ENCODE data around the gene SLITRK1.
A peak's percentile ranks its signal among the peaks of the same experiment; 100 is the strongest.

Gene SLITRK1

GRCh38 chr13:83895994-83896580 lies 13.8 kb upstream of the SLITRK1 start:
- ATAC-seq (ENCODE audit: insufficient read depth, low read depth) (peak; percentile 68), DNase-seq (peak; percentile 12)
- Histone ChIP-seq H3K27ac (ENCODE audit: low read length) (peak overlapping the region; percentile 54; the same call in 1 of the 2 replicates), H3K4me1 (ENCODE audit: insufficient read depth, low read length) (peaks cover 8% of the 10 kb centered on the region), H4K20me1 (ENCODE audit: insufficient read depth, low read length) (no peaks in the 10 kb centered on the region), H3K27me3 (ENCODE audit: insufficient read depth, low read length, poor library complexity) (no peaks in the 10 kb centered on the region), H2AFZ (ENCODE audit: low read depth, low read length) (no peak overlapping the region), H3K4me3 (ENCODE audit: low read depth in 1 of 2, low read length in 2 of 2) (no peak overlapping the region), H3K79me2 (ENCODE audit: insufficient read depth, low read length) (no peaks in the 10 kb centered on the region), H3K9me3 (ENCODE audit: insufficient read depth, low read length, severe bottlenecking) (no peaks in the 10 kb centered on the region), H3K36me3 (ENCODE audit: insufficient read depth, low read length) (no peaks in the 10 kb centered on the region), H3K9ac (ENCODE audit: low read depth, low read length) (no peak overlapping the region), H3K4me2 (ENCODE audit: insufficient read depth, low read length) (no peak overlapping the region)
- TF ChIP-seq EZH2 (IDR thresholded peaks at IDR 0.05; ENCODE audit: borderline replicate concordance, low read depth, low read length, severe bottlenecking) = no peak
- TF ChIP-seq, protein P1, sequence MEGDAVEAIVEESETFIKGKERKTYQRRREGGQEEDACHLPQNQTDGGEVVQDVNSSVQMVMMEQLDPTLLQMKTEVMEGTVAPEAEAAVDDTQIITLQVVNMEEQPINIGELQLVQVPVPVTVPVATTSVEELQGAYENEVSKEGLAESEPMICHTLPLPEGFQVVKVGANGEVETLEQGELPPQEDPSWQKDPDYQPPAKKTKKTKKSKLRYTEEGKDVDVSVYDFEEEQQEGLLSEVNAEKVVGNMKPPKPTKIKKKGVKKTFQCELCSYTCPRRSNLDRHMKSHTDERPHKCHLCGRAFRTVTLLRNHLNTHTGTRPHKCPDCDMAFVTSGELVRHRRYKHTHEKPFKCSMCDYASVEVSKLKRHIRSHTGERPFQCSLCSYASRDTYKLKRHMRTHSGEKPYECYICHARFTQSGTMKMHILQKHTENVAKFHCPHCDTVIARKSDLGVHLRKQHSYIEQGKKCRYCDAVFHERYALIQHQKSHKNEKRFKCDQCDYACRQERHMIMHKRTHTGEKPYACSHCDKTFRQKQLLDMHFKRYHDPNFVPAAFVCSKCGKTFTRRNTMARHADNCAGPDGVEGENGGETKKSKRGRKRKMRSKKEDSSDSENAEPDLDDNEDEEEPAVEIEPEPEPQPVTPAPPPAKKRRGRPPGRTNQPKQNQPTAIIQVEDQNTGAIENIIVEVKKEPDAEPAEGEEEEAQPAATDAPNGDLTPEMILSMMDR (IDR thresholded peaks at IDR 0.05; ENCODE audit: borderline replicate concordance, extremely low read depth, low read length, poor library complexity, severe bottlenecking) = no peak

GRCh38 chr13:83890358-83890757 lies 8.1 kb upstream of the SLITRK1 start:
- Histone ChIP-seq H3K9me3 (ENCODE audit: insufficient read depth, low read length, severe bottlenecking) (no peaks in the 10 kb centered on the region), H3K27ac (ENCODE audit: low read length) (no peak overlapping the region), H3K79me2 (ENCODE audit: insufficient read depth, low read length) (no peaks in the 10 kb centered on the region), H3K4me3 (ENCODE audit: low read depth in 1 of 2, low read length in 2 of 2) (no peak overlapping the region), H3K9ac (ENCODE audit: low read depth, low read length) (no peak overlapping the region), H3K4me1 (ENCODE audit: insufficient read depth, low read length) (no peaks in the 10 kb centered on the region), H2AFZ (ENCODE audit: low read depth, low read length) (no peak overlapping the region), H3K4me2 (ENCODE audit: insufficient read depth, low read length) (no peak overlapping the region), H4K20me1 (ENCODE audit: insufficient read depth, low read length) (no peaks in the 10 kb centered on the region), H3K27me3 (ENCODE audit: insufficient read depth, low read length, poor library complexity) (no peaks in the 10 kb centered on the region), H3K36me3 (ENCODE audit: insufficient read depth, low read length) (no peaks in the 10 kb centered on the region)
- no peak for DNase-seq
- ATAC-seq (ENCODE audit: insufficient read depth, low read depth) = no peak
- TF ChIP-seq, protein P1 (IDR thresholded peaks at IDR 0.05; ENCODE audit: borderline replicate concordance, extremely low read depth, low read length, poor library complexity, severe bottlenecking) = no peak
- no peak for TF ChIP-seq EZH2 (IDR thresholded peaks at IDR 0.05; ENCODE audit: borderline replicate concordance, low read depth, low read length, severe bottlenecking)

DNA sequence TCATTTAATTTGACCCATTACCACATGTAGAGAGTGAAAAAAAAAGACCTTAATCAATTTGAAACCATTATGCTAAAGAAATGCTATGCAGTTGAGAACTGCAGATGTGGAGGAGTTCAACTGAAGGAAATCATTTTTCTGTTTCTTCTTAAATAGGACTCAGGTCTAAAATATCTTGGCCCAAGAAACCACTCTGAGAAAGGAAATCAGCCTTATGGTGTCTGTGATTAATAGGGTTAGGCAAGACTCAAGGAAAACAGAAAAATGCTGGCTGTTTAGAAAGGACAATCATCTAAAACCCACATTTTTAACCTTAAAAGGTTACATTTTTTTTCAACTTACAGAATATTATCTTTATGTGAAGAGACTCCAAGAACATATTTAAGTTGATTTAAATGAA lies 1.9 kb upstream of the SLITRK1 start:
- no peaks in the 10 kb centered on the region for H3K4me1 ChIP-seq (ENCODE audit: insufficient read depth, low read length)
- H3K27ac ChIP-seq (ENCODE audit: low read length) = no peak overlapping the region
- H3K9ac ChIP-seq (ENCODE audit: low read depth, low read length) = no peak overlapping the region
- peaks cover 7% of the 10 kb centered on the region for H3K9me3 ChIP-seq (ENCODE audit: insufficient read depth, low read length, severe bottlenecking)
- H4K20me1 ChIP-seq (ENCODE audit: insufficient read depth, low read length) = no peaks in the 10 kb centered on the region
- H2AFZ ChIP-seq (ENCODE audit: low read depth, low read length) = no peak overlapping the region
- H3K4me2 ChIP-seq (ENCODE audit: insufficient read depth, low read length) = no peak overlapping the region
- no peak for DNase-seq
- H3K27me3 ChIP-seq (ENCODE audit: insufficient read depth, low read length, poor library complexity) = no peaks in the 10 kb centered on the region
- ATAC-seq (ENCODE audit: insufficient read depth, low read depth) = no peak
- H3K4me3 ChIP-seq (ENCODE audit: low read depth in 1 of 2, low read length in 2 of 2) = no peak overlapping the region
- TF ChIP-seq EZH2 (IDR thresholded peaks at IDR 0.05; ENCODE audit: borderline replicate concordance, low read depth, low read length, severe bottlenecking) = no peak
- TF ChIP-seq, protein P1 (IDR thresholded peaks at IDR 0.05; ENCODE audit: borderline replicate concordance, extremely low read depth, low read length, poor library complexity, severe bottlenecking) = no peak
- no peaks in the 10 kb centered on the region for H3K79me2 ChIP-seq (ENCODE audit: insufficient read depth, low read length)
- H3K36me3 ChIP-seq (ENCODE audit: insufficient read depth, low read length) = no peaks in the 10 kb centered on the region
